Measurements from ENCODE around the gene PTX3. TPM values are rescaled to one million over a fixed set of nuclear protein-coding genes. Genes with fewer than 3 reads are reported as not detected.

Gene PTX3
- total and polyA plus RNA-seq, 10 of the 15 experiments (the other 5 are each of a cell fraction or from before 2014, with no cell fraction given): 0.03 to 0.11 (median 0.06) TPM; not detected in 7

DNA sequence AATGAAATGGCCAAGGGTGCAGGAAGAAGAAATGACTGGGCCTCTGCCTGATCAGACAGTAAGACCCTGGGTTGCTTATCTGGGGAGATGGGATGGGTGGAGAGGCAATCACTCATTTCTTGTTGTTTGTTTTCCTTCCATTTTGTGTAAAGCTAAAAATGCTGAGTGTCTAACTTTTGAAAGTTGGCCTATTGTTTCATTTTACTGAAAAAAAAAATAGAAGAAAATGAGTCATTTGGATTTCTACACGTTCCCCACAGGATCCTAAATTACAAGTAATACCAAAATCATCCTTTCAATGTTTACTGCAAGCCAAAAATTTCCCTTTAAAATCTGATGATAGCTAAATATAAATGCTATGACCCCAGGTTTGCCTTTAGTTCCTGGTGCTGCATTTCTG is 30.6 kb downstream of the PTX3 start (continued):
- TF ChIP-seq, protein P1, sequence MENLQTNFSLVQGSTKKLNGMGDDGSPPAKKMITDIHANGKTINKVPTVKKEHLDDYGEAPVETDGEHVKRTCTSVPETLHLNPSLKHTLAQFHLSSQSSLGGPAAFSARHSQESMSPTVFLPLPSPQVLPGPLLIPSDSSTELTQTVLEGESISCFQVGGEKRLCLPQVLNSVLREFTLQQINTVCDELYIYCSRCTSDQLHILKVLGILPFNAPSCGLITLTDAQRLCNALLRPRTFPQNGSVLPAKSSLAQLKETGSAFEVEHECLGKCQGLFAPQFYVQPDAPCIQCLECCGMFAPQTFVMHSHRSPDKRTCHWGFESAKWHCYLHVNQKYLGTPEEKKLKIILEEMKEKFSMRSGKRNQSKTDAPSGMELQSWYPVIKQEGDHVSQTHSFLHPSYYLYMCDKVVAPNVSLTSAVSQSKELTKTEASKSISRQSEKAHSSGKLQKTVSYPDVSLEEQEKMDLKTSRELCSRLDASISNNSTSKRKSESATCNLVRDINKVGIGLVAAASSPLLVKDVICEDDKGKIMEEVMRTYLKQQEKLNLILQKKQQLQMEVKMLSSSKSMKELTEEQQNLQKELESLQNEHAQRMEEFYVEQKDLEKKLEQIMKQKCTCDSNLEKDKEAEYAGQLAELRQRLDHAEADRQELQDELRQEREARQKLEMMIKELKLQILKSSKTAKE (IDR thresholded peaks at IDR 0.05; ENCODE audit: low read depth, poor library complexity, severe bottlenecking): no peak
- no peak for TF ChIP-seq RAD51 (IDR thresholded peaks at IDR 0.05)
- TF ChIP-seq CHD2 (IDR thresholded peaks at IDR 0.05; ENCODE audit: borderline replicate concordance, low read depth, low read length): no peak
- no peak for TF ChIP-seq SPI1 (IDR thresholded peaks at IDR 0.05; ENCODE audit: borderline replicate concordance, insufficient read depth, low read depth, low read length)
- no peak for TF ChIP-seq RFX5 (IDR thresholded peaks at IDR 0.05; ENCODE audit: low read depth, low read length)

DNA sequence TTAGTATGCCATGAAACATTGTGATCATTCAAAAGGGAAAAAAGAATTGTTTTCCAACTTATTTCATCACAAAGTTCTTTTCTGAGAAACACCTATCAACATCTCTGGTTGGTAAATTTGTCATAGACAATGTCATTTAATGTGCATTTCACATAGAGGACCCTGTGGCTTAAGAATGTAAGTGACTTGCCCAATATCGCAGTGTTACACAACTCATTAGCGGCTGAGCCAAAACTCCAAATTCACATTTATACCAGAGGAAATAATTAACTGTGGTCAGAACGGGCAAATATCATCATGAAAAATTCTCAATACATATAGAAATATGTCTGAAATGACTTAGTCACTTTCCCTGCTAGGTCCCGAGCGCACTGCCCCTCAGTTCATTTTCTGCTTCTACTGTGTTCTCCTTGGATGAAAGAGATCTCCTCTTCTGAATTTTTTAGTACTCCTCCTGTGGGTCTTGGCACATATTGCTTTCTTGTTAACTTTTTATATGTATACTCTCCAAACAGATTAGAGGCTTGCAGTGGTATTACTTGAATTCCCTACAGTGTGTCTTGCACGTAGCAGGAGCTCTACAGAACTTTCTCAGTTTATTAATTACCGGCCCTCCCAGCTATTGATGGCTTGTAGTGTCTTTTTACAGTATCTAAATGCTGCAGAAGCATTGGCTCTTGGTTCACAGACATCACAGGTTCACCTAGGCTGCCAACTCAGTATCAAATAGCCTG is 33.1 kb downstream of the PTX3 start:
- Histone ChIP-seq H3K36me3 (ENCODE audit: control insufficient read depth in 2 of 2, insufficient read depth in 2 of 2, low read length in 1 of 2) (no peaks in the 10 kb centered on the region), H2AFZ (ENCODE audit: control insufficient read depth, low read depth, low read length) (no peak overlapping the region), H3K79me2 (ENCODE audit: control insufficient read depth, insufficient read depth, low read length) (no peaks in the 10 kb centered on the region), H4K20me1 (ENCODE audit: control insufficient read depth, insufficient read depth) (no peaks in the 10 kb centered on the region), H3K4me1 (ENCODE audit: control insufficient read depth, insufficient read depth, low read length) (no peaks in the 10 kb centered on the region), H3K9ac (ENCODE audit: control insufficient read depth, insufficient read depth, low read length) (no peak overlapping the region), H3K9me3 (replicated peaks; ENCODE audit: control insufficient read depth, insufficient read depth, low read length) (no peaks in the 10 kb centered on the region), H3K4me3 (no peak overlapping the region), H3K27me3 (replicated peaks in 1 of 2; ENCODE audit: control insufficient read depth in 2 of 2, insufficient read depth in 2 of 2, low read length in 1 of 2) (no peaks in the 10 kb centered on the region; a peak in 2 of 4 replicates), H3K27ac (ENCODE audit: control insufficient read depth, insufficient read depth) (no peak overlapping the region), H3K4me2 (ENCODE audit: control insufficient read depth, insufficient read depth) (no peak overlapping the region)
- ChIA-PET CTCF (no interaction called here), POLR2A (no interaction called here), SMC1A (ENCODE audit: uncharacterized antibody, unreplicated experiment) (no interaction called here), RAD21 (ENCODE audit: unreplicated experiment) (no interaction called here)
- intact Hi-C loops (cut with micrococcal nuclease; ENCODE audit: unreplicated experiment): no loop called here
- WGBS (ENCODE audit: insufficient coverage, insufficient replicate concordance, low lambda C conversion rate, missing lambda C conversion rate): 44% methylated on average over 7 of the region's 7 CpGs
- ATAC-seq (no peak), FAIRE-seq (no peak), DNase-seq (ENCODE audit: low read depth, low spot score) (no peak)
- no TSS peak for BruUV-seq (replicated peaks)
- in situ Hi-C loops (cut with MboI): no loop called here
- TF ChIP-seq SIN3A (IDR thresholded peaks at IDR 0.05; ENCODE audit: low read depth, low read length) (no peak), SMARCA5 (IDR thresholded peaks at IDR 0.05) (no peak), EZH2 (IDR thresholded peaks at IDR 0.05; ENCODE audit: borderline replicate concordance, control insufficient read depth, low read depth, low read length) (no peak), CEBPB (IDR thresholded peaks at IDR 0.05; ENCODE audit: borderline replicate concordance in 1 of 2, low read depth in 2 of 2, low read length in 2 of 2) (no peak), HDGF (IDR thresholded peaks at IDR 0.05) (no peak), NFIC (IDR thresholded peaks at IDR 0.05; ENCODE audit: low read depth, low read length) (no peak), KLF5 (IDR thresholded peaks at IDR 0.05; ENCODE audit: partially characterized antibody) (no peak)
- TF ChIP-seq, protein P2, sequence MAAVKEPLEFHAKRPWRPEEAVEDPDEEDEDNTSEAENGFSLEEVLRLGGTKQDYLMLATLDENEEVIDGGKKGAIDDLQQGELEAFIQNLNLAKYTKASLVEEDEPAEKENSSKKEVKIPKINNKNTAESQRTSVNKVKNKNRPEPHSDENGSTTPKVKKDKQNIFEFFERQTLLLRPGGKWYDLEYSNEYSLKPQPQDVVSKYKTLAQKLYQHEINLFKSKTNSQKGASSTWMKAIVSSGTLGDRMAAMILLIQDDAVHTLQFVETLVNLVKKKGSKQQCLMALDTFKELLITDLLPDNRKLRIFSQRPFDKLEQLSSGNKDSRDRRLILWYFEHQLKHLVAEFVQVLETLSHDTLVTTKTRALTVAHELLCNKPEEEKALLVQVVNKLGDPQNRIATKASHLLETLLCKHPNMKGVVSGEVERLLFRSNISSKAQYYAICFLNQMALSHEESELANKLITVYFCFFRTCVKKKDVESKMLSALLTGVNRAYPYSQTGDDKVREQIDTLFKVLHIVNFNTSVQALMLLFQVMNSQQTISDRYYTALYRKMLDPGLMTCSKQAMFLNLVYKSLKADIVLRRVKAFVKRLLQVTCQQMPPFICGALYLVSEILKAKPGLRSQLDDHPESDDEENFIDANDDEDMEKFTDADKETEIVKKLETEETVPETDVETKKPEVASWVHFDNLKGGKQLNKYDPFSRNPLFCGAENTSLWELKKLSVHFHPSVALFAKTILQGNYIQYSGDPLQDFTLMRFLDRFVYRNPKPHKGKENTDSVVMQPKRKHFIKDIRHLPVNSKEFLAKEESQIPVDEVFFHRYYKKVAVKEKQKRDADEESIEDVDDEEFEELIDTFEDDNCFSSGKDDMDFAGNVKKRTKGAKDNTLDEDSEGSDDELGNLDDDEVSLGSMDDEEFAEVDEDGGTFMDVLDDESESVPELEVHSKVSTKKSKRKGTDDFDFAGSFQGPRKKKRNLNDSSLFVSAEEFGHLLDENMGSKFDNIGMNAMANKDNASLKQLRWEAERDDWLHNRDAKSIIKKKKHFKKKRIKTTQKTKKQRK (IDR thresholded peaks at IDR 0.05; ENCODE audit: low read depth, low read length): no peak
- TF ChIP-seq, protein P3, sequence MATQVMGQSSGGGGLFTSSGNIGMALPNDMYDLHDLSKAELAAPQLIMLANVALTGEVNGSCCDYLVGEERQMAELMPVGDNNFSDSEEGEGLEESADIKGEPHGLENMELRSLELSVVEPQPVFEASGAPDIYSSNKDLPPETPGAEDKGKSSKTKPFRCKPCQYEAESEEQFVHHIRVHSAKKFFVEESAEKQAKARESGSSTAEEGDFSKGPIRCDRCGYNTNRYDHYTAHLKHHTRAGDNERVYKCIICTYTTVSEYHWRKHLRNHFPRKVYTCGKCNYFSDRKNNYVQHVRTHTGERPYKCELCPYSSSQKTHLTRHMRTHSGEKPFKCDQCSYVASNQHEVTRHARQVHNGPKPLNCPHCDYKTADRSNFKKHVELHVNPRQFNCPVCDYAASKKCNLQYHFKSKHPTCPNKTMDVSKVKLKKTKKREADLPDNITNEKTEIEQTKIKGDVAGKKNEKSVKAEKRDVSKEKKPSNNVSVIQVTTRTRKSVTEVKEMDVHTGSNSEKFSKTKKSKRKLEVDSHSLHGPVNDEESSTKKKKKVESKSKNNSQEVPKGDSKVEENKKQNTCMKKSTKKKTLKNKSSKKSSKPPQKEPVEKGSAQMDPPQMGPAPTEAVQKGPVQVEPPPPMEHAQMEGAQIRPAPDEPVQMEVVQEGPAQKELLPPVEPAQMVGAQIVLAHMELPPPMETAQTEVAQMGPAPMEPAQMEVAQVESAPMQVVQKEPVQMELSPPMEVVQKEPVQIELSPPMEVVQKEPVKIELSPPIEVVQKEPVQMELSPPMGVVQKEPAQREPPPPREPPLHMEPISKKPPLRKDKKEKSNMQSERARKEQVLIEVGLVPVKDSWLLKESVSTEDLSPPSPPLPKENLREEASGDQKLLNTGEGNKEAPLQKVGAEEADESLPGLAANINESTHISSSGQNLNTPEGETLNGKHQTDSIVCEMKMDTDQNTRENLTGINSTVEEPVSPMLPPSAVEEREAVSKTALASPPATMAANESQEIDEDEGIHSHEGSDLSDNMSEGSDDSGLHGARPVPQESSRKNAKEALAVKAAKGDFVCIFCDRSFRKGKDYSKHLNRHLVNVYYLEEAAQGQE (IDR thresholded peaks at IDR 0.05; ENCODE audit: low read depth, low read length): no peak
